ENCODE data around the gene GRIN3B.

GRCh38 chr19:1019980-1020867 lies 20.0 kb downstream of the GRIN3B start:
- TF ChIP-seq POLR2AphosphoS5 (IDR thresholded peaks at IDR 0.05; ENCODE audit: borderline replicate concordance, low read depth, low read length) (no peak), EZH2 (IDR thresholded peaks at IDR 0.05) (no peak)

All from SK-N-MC (cell line).